SK-MEL-5 (cell line): ENCODE data around the gene PTPRZ1. TPM values are rescaled to one million over a fixed set of nuclear protein-coding genes. Genes with fewer than 3 reads are reported as not detected.
A peak's percentile ranks its signal among the peaks of the same experiment; 100 is the strongest.

Source experiments
- DNase-seq: peaks from one replicate; pipeline ENCODE4 v3.0.0-alpha.2; 2016; ENCODE audit warnings: low read depth, low spot score
- in situ Hi-C: cut with HindIII; loops from 2 replicates; pipeline ENCODE4 v1.10.0; 2016; ENCODE audit warnings: low sequenced_read_pairs, high pct_unique_total_duplicates, low pct_unique_long_range_greater_than_20kb
- total RNA-seq: library from RNA; depleted of rRNA; stranded (reverse); fragments of >200 nt; shearing (Covaris generic); gene quantifications from 2 replicates; pipeline ENCODE4 v1.2.3, GENCODE V29; 2014

PTPRZ1 gene
- total RNA-seq, 1 experiment from 2014 or later = 39.0 TPM

DNA sequence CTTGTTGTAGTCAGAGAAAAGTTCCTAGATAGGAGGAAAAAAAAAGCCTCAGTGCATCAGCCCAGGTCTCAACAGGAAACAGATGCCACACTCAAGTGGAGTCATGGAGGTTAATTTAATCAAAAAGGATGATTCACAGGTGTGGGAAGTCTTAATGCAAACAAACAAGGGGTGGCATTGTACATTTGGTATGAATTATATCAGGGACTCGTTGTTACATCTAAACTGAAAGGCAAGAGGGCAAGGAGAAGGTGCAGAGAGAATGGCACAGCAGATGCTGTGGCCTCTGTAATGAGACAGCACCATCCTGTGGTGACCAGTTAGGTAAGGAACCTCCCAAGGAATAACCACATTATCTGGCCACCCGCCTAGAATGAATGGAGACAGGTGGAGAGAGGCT lies 133.7 kb downstream of the PTPRZ1 start:
- no peak for DNase-seq
- in situ Hi-C loops = no loop called here

DNA sequence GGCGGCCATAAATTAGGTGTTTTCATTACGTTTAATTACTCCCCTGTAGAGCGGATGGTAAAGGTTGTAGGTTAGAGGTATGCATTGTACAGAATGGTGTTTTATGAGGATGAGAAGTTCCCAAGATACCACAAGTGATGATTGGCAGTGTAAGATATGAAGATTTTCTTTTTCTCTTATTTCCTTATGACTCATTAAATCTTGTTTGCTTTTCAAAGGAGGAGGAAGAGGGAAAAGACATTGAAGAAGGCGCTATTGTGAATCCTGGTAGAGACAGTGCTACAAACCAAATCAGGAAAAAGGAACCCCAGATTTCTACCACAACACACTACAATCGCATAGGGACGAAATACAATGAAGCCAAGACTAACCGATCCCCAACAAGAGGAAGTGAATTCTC lies 137.2 kb downstream of the PTPRZ1 start:
- DNase-seq = no peak
- in situ Hi-C loops = no loop called here

DNA sequence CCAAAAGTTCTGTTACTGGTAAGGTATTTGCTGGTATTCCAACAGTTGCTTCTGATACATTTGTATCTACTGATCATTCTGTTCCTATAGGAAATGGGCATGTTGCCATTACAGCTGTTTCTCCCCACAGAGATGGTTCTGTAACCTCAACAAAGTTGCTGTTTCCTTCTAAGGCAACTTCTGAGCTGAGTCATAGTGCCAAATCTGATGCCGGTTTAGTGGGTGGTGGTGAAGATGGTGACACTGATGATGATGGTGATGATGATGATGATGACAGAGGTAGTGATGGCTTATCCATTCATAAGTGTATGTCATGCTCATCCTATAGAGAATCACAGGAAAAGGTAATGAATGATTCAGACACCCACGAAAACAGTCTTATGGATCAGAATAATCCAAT lies 140.1 kb downstream of the PTPRZ1 start:
- in situ Hi-C loops = no loop called here
- DNase-seq = no peak

DNA sequence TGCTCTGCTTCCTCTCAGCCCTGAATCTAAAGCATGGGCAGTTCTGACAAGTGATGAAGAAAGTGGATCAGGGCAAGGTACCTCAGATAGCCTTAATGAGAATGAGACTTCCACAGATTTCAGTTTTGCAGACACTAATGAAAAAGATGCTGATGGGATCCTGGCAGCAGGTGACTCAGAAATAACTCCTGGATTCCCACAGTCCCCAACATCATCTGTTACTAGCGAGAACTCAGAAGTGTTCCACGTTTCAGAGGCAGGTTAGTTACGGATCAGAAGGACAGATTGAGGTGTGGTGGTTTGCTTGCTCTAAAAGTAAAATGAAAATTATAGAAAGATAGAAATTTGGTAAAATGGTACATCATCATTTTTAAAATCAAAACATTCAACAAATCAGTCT lies 140.7 kb downstream of the PTPRZ1 start:
- in situ Hi-C loops = no loop called here
- no peak for DNase-seq

DNA sequence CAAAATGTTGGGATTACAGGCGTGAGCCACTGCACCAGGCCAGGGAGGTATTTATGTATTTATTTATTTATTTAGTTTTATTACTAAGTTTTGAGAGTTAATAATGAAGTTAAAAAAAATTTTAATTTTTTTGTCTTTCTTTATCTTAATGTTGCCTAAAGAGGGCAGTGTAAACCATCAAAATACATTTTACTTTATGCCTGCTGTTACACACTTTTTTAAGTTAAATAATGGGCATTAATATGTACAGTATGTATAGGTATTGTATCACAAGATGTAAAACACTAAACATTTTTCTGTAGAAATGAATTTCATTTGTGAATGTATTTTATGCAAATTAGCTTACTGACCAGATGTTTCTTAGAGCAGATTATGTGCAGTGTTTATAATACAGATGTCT lies 141.7 kb downstream of the PTPRZ1 start:
- in situ Hi-C loops = no loop called here
- peak; percentile 30 for DNase-seq

DNA sequence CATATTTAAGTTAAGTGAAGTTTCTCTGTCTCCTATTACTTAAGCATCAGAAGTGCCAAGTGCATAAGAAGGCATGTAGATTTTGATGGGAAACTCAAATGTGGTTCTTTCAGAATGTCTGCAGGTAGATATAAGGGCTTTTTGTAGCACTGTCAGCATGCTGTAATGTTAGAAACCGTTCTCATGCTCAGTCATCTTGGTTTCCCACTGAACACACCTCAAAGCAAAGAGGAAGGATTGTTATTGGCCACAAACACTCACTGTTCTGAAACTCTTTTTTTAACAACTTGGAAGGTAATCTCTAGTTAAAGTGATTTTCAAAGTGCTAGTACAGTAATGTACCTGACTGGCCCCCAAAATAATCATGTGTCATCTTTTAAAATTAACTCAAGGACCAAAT lies 145.1 kb downstream of the PTPRZ1 start:
- DNase-seq = no peak
- in situ Hi-C loops = no loop called here

DNA sequence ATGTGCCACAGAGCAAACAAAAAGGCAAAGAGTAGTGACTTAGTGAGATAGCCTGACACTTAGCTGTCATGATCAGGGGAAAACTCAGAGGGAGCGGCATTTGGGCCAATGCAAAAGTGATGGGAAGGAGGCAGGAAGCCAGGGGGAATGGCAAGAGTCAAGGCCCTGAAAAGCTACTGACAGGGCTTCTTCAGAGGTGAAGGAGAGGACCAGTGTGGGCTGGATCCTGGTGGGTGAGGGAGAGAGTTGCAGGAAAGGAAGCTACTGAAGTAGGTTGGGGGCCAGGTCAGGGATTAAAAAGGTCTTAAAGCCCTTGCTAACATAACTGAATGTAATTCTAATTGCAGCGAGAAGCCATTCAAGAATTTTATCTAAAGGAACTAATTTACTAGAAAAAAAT lies 154.1 kb downstream of the PTPRZ1 start:
- no peak for DNase-seq
- in situ Hi-C loops = no loop called here

DNA sequence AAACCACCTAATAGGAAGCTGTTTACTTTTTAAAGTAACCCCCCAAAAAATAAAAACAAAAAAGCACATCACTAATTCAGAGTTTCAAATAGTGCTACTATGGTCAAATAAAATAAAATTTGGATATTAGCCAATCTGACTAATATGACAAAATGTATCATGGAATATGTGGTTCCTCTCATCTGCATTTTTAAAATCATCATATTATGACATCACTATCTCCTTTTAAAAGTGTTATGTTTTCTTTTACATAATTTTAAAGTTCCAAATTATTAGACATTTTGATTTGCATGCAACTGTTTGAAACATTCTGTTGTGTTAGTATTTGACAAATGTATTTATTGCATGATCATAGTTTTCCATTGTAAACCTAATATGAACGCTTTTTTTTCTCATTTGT lies 160.7 kb downstream of the PTPRZ1 start:
- in situ Hi-C loops = no loop called here
- DNase-seq = no peak

DNA sequence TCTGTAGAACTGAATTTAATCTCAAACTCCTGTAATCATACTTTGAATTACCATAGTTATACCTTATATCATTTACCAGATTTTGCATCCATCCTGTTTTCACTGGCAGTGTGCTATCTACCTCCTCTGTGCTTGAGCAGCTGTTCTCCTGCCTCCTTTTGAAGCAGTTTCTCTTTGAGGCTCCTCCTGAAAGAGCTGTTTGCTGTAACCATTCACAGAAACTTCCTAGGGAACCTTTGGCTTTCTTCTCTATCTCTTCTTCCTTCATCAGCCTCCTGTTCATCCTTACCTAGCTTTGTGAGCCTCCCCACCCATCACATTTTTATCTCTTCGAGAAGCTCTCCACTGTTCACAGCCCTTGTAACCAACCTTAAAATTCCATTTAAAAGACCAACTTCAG lies 162.9 kb downstream of the PTPRZ1 start:
- in situ Hi-C loops = no loop called here
- no peak for DNase-seq

DNA sequence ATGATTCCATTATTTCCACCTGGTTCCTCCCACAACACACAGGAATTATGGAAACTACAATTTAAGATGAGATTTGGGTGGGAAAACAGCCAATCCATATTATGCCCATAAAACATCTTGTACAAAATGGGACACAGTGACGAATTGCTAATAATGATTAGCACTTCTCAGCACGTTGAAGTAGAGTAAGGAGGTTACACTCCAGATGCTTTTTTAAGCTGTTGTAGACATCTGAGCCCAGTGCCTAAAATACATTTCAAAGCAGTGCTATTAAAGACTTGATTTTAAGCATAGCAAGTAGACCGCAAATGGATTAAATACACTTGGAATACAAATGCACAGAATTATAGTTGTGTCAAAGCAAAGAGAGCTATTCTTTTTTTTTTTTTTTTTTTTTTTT lies 165.2 kb downstream of the PTPRZ1 start:
- in situ Hi-C loops = no loop called here
- no peak for DNase-seq

DNA sequence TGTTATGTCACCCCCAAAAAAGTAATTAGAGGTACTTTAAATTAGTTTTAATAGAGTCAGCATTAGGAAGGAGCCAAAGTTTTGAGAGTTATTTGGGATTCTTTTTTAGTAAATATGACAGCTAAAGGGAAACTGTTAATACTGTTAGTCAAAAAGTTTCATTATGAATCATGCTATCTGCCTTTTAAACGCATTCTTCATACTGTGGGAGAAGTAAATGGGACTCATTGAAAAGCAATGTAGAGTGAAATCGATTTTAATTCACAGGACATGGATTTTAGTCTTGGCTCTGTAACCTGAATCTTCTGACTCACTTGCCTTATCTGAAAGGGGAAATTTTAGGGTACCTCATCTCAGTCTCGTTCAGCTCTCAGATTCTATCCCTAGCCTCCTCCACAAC lies 165.9 kb downstream of the PTPRZ1 start:
- in situ Hi-C loops = no loop called here
- peak; percentile 22 for DNase-seq

DNA sequence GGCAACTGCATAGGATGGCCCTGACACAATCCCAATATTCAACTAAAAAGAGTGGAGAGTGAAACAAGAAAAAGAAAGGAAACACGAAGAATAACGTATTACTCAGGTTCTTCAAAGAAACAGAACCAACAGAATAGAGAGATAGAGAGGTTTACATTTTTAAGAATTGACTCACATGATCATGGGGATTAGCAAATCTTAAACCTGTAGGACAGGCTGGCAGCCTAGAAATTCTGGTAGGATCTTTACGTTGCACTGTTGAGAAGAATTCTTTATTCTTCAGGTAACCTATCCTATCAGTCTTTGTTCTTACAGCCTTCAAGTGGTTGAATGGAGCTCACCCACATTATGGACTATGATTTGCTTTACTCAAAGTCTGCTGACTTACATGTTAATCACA lies 167.2 kb downstream of the PTPRZ1 start:
- in situ Hi-C loops = no loop called here
- no peak for DNase-seq

DNA sequence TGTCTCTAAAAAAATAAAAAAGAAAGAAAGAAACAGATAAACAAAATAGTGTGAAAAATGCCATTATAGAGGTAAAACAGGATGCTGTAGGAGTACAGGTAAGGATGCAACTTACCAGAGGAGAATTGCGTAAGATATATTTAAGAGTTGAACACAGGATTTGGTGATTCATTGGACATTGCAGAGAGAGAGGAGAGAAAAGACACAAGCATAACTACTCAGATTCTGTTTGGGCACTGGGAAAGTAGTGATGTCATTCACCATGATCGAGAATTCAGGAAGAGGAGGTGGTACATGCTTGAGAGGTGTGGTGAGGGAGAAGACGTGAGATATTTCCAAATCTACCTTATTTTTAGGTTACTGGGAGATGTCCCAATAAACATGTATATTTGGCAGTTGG lies 173.4 kb downstream of the PTPRZ1 start:
- in situ Hi-C loops = no loop called here

DNA sequence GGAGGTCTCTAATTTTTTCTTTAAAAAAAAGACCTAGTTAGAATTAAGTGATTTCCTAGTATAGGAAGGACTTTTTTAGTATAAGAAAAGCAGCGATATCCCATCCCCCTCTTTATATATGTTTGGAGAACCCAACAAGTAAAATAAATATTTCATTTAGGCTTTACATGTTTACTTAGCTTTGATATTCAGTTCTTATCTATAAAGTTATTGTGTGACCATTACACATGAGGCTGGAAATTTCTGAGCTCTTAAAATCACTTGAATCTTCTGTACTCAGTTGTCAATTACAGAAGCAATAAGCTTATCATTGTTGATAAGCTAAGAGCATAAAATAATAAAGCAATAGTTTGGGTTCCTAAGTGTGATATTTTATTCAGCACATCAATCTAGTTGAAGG lies 181.4 kb downstream of the PTPRZ1 start:
- no peak for DNase-seq
- in situ Hi-C loops = no loop called here

More for the DNA sequence above, 173.4 kb downstream of the PTPRZ1 start:
- DNase-seq = no peak

DNA sequence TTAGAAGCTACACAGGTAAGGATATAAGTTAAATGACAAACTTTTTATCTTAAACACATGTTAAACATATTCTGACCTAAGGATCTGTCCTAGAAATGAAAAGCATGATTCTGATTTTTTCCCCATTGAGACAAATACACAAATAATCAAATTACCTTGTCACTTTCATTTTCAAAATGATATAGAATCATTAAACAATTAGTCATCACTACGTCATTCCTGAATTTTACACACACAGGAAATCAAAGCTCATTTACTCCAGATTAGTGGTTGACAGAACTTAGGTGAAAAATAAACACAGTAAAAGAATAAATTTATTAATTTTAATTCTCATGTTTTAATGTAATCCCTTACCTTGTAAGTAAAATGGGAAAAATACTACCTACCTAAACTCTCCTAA lies 182.1 kb downstream of the PTPRZ1 start:
- in situ Hi-C loops = no loop called here

DNA sequence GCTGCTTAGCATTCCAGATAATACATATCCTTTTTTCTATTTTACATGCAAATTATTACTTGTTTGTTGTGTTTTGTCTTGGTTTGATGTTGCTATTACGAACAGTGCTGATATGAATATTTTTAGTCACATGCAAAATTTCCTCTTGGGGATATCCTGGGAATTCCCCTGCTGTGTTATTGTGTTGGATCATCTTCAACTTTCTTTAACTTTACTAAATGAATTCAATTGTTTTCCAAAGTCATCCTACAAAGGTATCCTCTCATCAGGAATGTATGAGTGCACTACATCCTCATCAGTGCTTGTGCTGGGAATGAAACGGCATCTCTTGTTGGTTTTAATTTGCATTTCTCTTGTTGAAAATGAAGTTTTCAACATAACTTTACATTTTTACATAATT lies 184.0 kb downstream of the PTPRZ1 start:
- in situ Hi-C loops = no loop called here
- no peak for DNase-seq

More for the DNA sequence above, 182.1 kb downstream of the PTPRZ1 start:
- no peak for DNase-seq

DNA sequence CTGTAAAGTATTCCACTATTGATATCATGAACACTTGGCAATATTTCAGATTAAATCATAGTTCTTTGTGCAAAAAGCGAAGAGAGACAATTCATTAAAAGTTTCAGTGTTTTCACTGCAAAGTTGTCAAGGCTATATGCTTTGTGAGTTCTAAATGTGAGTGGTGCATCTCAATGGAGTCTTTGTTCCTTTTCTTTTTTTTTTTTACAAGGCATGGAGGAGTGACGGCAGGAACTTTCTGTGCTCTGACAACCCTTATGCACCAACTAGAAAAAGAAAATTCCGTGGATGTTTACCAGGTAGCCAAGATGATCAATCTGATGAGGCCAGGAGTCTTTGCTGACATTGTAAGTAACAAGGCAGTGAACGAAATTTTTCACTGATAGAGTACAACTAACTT lies 186.6 kb downstream of the PTPRZ1 start:
- in situ Hi-C loops = no loop called here
- peak; percentile 70 for DNase-seq

DNA sequence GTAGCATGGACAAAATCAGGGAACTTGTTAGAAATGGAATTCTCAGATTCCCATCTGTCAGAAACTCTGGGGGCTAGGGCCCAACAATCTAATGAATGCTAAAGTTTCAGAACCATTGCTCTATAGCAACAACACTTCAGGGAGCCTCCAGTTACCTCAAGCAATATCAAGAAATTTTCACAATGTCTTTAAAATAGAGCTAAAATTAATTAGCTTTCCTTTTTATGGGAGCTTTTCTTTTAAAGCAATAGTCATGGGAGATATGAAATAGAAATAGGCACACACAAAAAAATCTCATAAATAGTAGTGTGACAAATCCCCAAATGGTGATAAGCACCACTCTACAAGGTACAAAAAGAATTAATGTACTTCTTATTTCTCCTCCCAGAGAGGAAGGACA lies 190.2 kb downstream of the PTPRZ1 start:
- DNase-seq = no peak
- in situ Hi-C loops = no loop called here

DNA sequence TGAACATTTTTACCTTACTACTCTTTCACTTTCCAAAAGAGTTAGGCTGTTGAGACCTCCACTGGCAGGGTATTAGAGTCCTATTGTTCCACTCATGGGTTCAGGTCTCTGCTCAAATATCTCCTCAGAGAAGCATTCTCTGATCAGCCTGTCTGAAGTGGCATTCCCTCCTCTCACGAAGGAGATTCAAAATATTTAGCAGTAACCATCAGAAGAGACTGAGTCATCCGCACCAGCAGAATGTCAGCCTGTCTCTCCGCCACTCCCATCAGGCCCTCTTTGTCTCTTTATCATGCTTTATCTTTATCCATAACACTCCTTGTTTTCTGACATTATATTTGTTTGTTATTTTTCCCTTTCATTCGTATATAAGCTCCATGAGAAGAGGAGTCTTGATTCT lies 192.0 kb downstream of the PTPRZ1 start:
- DNase-seq = peak; percentile 41
- in situ Hi-C loops = no loop called here

DNA sequence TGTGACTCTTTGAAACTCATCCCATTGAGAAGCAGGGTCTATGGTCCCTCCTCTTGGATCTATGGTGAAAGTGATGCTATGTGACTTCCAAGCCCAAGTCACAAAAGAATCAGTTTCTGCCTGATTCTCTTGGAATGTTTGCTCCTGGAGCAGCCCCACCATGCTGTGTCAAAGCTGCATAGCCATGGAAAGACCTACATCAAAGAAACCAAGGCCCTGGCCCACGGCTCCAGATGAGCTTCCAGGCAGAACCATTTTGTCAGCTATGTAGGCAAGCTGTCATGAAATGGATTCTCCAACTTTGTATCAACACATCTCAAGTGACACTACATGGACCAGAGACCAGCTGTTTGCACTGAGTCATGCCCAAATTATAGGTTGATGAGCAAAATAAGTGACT lies 194.1 kb downstream of the PTPRZ1 start:
- no peak for DNase-seq
- in situ Hi-C loops = no loop called here
